NCI-H460 (cell line): ENCODE measurements around the gene CHD2. TPM values are rescaled to one million over a fixed set of nuclear protein-coding genes. Genes with fewer than 3 reads are reported as not detected.
A peak's percentile ranks its signal among the peaks of the same experiment; 100 is the strongest.

ENCODE experiments used
- DNase-seq: peaks from one replicate; pipeline ENCODE4 v3.0.0-alpha.2; 2016; ENCODE audit warnings: low read depth; ENCODE audit errors: extremely low read depth
- total RNA-seq: library from RNA; depleted of rRNA; stranded (reverse); fragments of >200 nt; shearing (Covaris generic); gene quantifications from 2 replicates; pipeline ENCODE4 v1.2.3, GENCODE V29; 2014

Gene CHD2
- total RNA-seq, 1 experiment from 2014 or later = 40.4 TPM

GRCh38 chr15:92953566-92953965, 53.4 kb downstream of the CHD2 start:
- DNase-seq = no peak

DNA sequence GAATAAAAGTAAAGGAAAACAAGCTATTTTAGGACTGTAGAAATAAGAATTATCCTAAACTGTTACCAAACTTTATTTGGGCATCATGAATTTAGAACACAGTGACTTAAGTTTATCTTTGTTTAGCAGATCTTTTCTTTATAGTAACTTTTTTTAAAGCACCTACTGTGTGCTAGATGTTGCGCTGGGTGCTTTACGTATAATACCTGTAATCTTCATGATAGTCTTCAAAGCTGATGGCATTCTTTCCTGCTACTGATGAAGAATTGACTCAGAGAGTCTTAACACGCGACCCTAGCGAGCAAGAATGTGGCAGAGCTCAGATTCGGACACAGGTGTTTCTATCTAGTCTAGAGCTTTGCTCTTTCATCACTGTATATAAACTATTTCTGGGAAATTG, 53.9 kb downstream of the CHD2 start:
- DNase-seq = no peak

DNA sequence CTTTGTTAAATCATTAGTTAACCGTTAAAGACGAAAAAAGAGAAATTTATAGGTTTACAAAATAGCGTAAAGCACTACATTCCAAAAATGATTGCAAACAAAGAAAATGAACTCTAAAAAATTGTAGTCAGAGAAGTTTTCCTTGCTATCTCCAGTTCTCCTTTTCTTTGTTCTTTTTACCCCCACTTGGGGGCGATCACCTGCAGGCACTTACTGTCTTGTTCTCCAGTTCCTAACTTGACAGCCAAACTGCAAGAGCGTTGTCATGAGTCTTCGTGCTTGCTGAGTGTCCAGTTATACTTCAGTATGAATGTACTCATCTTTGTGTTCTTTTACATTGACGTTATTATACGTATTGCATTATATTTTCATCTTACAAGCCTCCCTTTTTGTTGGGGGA, 54.5 kb downstream of the CHD2 start:
- peak; percentile 5 for DNase-seq

GRCh38 chr15:92955706-92956105, 55.6 kb downstream of the CHD2 start:
- DNase-seq = no peak

- DNase-seq = no peak
Measured at GRCh38 chr15:92958105-92958504, 58.0 kb downstream of the CHD2 start.

DNA sequence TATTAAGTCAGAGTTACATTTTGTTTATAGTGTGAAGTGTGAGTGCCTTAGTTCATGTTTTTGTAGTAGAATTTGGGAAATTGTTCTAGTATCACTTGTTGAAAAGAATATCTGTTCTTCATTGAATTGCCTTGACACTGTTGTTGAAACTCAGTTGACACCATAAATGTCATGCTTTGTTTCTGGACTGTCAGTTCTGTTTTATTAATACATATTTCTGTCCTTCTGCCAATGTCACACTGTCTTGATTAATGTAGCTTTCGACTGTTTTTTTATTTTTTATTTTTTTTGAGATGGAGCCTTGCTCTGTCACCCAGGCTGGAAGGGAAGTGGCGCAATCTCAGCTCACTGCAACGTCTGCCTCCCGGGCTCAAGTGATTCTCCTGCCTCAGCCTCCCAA, 59.1 kb downstream of the CHD2 start:
- DNase-seq = no peak

DNA sequence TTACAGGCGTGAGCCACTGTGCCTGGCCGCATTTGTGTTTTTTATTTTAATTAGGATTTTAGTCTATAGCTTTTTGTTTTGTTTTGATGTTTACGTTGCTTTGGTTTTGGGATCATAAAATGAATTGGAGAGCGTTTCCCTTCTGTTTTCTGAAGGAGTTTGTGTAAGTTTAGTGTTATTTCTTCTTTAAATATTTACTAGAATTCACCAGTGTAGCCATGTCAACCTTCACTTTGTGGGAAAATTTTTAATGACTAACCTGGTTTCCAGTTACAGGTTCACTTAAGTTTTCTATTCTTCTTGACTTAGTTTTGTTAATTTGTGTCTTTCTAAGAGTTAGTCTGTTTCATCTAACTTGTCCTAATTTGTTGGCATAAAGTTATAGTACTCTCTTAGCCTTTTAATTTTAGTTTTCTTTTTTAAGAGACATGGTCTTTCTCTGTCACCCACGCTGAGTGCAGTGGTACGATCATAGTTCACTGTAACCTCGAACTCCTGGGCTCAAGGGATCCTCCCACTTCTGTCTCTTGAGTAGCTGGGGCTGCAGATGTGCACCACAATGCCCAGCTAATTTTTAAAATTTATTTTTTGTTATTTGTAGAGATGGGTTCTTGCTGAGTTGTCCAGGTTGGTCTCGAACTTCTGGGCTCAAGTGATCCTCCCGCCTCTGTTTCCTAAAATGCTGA, 61.0 kb downstream of the CHD2 start:
- no peak for DNase-seq

GRCh38 chr15:92962914-92963313, 62.8 kb downstream of the CHD2 start:
- DNase-seq = no peak

GRCh38 chr15:92963794-92964193, 63.7 kb downstream of the CHD2 start:
- DNase-seq = no peak

GRCh38 chr15:92968926-92969651, 69.0 kb downstream of the CHD2 start:
- DNase-seq = no peak

DNA sequence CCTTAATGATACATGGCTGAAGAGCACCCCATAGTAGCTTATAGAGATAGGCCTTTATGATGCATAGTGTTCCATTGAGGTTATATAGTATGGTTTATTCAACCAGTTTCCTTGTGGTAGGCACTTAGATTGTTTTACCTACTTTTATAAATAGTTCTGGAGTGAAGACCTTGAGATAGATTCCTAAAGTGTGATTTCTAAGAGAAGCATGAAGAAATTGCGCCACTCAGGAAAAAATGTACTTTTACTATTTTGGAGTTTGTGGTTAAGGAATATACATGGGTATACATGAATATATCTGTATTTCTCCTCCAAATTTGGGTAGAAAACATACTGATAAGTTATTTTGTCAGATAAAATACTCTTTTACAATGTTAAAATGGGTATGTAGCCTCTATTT, 70.5 kb downstream of the CHD2 start:
- DNase-seq = no peak

DNA sequence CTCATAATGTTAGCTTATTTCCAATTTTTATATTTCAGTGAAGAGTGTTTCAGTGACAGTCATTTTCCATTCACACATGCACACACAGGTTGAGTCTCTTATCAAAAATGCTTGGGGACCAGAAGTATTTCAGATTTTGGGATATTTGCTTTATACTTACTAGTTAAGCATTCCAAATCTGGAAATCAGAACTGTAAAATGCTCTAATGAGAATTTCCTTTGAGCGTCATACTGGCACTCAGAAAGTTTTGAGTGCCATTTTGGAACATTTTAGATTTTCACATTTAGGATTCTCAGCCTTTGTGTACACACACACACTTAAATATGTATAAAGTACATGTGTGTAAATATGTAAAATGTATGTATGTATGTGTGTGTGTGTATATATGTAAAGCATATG, 71.0 kb downstream of the CHD2 start:
- no peak for DNase-seq

DNA sequence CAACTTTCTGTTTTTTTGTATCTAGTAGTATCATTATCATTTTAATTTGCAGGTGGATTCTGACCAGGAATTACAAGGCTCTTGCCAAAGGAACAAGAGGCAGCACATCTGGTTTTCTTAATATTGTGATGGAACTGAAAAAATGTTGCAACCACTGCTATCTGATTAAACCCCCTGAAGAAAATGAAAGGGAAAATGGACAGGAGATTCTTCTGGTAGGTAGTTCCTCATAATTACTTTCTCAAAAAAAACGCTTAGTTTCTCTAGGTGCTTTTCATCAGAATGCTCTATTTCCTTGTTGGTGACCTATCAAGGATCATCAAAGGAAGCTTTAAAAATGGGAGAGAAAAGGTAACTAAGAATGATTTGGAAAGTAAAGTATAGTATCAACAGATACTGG, 71.6 kb downstream of the CHD2 start:
- DNase-seq = no peak

DNA sequence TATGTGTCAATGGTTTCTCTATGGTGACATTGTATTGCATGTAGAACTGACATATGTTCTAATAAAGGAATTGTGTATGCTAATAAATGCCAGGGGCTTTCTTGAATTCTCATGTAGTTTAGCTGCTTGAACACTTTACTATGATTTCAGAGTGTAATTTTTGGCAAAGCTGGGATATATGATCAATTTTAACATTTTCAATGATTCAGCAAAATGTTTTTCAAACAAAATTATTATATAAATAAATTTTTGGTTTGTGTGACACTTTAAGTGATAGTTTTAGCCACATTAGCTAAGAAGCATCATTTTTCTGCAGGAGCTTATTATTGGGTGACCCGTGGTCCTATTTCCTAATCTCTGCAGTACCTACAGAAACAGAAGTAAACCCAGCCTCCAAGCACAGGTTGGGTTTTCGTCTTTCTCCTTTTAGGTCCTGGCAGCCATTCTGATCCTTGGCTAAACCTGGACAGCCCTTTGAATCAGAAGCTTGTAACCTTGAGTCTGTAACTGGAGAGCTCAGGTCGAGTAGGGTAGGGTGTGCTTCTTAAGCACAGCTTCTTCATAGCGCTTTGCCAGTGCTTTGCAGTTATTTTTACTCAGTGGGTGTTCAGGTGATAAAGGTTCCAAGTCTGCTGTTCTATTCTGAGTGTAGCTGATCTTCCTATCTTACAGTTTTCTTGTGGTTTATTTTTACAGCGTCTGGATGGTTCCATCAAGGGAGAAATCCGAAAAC, 74.2 kb downstream of the CHD2 start:
- no peak for DNase-seq

- no peak for DNase-seq
Measured at GRCh38 chr15:92979011-92979701, 79.0 kb downstream of the CHD2 start.

DNA sequence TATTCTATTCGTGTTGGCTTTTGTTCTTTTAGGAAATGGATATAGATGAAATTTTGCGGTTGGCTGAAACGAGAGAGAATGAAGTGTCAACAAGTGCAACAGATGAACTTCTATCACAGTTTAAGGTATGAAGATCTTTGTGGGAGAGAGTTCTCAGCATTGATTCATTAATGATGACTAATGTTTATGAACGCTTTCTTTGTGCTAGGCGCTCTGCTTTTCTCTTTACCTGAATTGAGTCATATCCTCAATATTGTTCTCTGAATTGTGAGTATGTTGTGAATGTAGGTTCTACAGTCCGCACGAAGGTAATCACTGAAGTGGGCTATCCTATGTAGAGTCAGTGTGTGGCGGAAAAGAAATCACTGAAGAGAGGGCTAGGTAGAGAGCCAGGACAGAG, 81.2 kb downstream of the CHD2 start:
- DNase-seq = no peak

DNA sequence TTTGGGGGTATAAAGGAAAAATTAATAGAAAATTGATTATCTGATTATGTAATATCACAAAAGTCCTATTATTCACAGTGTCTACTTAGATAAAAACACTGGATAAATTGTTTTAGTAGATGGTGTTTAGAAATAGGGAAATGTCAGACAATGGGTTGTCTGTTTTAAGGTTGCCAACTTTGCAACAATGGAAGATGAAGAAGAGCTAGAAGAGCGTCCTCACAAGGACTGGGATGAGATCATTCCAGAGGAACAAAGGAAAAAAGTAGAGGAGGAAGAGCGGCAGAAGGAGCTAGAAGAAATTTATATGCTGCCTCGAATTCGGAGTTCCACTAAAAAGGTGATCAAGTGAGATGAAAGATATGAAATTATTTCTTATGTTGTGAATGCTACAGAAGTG, 84.0 kb downstream of the CHD2 start:
- no peak for DNase-seq

DNA sequence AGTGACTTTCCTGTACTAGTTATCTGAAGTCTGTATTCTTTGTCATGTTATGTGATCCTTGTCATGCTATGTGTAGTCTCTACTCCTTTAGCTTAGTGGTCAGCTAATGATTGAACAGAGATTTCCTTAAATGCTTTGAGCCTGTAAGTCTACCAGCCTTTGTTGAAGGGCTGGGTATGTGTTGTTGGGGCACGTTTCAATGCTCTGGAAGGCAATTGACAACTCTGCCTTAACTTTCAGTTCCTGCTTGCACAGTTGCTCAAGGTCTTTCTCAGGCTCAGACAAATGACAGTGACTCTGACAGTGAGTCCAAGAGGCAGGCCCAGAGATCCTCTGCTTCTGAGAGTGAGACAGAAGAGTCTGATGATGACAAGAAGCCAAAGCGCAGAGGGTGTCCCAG, 89.3 kb downstream of the CHD2 start:
- no peak for DNase-seq

- DNase-seq = no peak
Measured at GRCh38 chr15:92990031-92990430, 89.9 kb downstream of the CHD2 start.

DNA sequence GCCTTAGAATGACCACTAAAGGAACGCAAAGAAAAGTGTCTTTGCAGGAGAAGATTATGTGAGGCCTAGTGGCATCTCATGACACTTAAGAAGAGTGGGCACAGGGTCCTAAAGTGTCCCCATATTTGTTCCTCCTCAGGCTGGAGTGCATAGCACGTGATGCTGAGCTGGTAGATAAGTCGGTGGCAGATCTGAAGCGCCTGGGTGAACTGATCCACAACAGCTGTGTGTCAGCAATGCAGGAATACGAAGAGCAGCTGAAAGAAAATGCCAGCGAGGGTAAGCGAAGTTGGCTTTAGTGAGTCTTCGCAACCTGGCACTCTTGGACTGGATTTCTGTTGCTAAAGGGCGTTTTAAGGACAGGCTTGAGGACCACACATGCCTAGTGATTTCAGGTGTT, 92.6 kb downstream of the CHD2 start:
- no peak for DNase-seq

GRCh38 chr15:92997821-92998220, 97.7 kb downstream of the CHD2 start:
- no peak for DNase-seq
